BJ (cell line): ENCODE measurements around the gene URB1. TPM values are rescaled to one million over a fixed set of nuclear protein-coding genes. Genes with fewer than 3 reads are reported as not detected.
"Not testable (repeated sequence)": the region's sequence is repeated elsewhere in the genome, so short reads cannot be mapped to it uniquely, and the experiment has no call there.

Experiments
- CTCF ChIA-PET: fragments of 350-600 bp; formaldehyde crosslinking; extraction: SDS; loops from one replicate; lab custom pipeline; 2021; ENCODE audit warnings: antibody characterized with exemption, inconsistent platforms; lab: Yijun Ruan, JAX
- POLR2A ChIA-PET: fragments of 300-600 bp; sonication (Branson Sonifier 250); formaldehyde crosslinking; extraction: SDS; loops from one replicate; lab custom pipeline; 2021; ENCODE audit warnings: antibody characterized with exemption; lab: Charles Lee
- DNase-seq: peaks from one replicate; pipeline ENCODE4 v3.0.0-alpha.2; 2011; ENCODE audit warnings: low read depth
- H3K27me3 ChIP-seq: 2 replicates; pipeline ENCODE4 v1.6.0; 2011; ENCODE audit warnings: low read length; ENCODE audit not compliant: control insufficient read depth, insufficient read depth
- H3K36me3 ChIP-seq: 2 replicates; pipeline ENCODE4 v1.5.1; 2011; ENCODE audit warnings: low read length; ENCODE audit not compliant: control insufficient read depth, insufficient read depth
- H3K4me3 ChIP-seq: 2 replicates; pipeline ENCODE4 v1.5.1; 2011; ENCODE audit warnings: low read depth, mild to moderate bottlenecking, control low read depth, low read length
- CTCF ChIP-seq: IDR thresholded peaks from 2 replicates; pipeline ENCODE4 v1.5.1; 2011; ENCODE audit warnings: low read depth, mild to moderate bottlenecking, control low read depth, inconsistent platforms, low read length, moderate library complexity; ENCODE audit not compliant: insufficient read depth
- polyA plus RNA-seq: library from polyadenylated mRNA; depleted of rRNA; stranded (reverse); fragments of >200 nt; gene quantifications from 2 replicates; pipeline ENCODE4 v1.2.3, GENCODE V29; 2011

URB1 gene
- polyA plus RNA-seq, 1 experiment = 8.8 TPM

- CTCF ChIA-PET = interaction anchor here (0.7 to 1.4 kb wide), 4 partner anchors 8 to 208 kb away, joined by 3 to 4 read pairs (median 3); no protein-coding TSS in a partner anchor
- Histone ChIP-seq H3K27me3 (no peaks in the 10 kb centered on the region; the same call in 1 of the 2 replicates), H3K4me3 (peak overlapping the region; percentile 58), H3K36me3 (no peaks in the 10 kb centered on the region)
- DNase-seq = no peak
- TF ChIP-seq CTCF = no peak
- POLR2A ChIA-PET = no interaction called here
Measured at GRCh38 chr21:32393677-32394001, 827 bp upstream of the URB1 start.

- DNase-seq = no peak
- POLR2A ChIA-PET = interaction anchor here (0.6 kb wide), 1 partner anchor 11 kb away, joined by 4 read pairs; no protein-coding TSS in a partner anchor
- no peaks in the 10 kb centered on the region; the same call in 1 of the 2 replicates for H3K27me3 ChIP-seq
- H3K36me3 ChIP-seq = no peaks in the 10 kb centered on the region
- H3K4me3 ChIP-seq = peak overlapping the region; percentile 58
- CTCF ChIA-PET = interaction anchor here (0.7 to 2.1 kb wide), 4 partner anchors 10 to 209 kb away, joined by 3 to 7 read pairs (median 4); no protein-coding TSS in a partner anchor
- TF ChIP-seq CTCF = no peak
Measured at GRCh38 chr21:32392299-32392879, 423 bp downstream of the URB1 start.

- DNase-seq = no peak
- ChIA-PET POLR2A (interaction anchor here (0.6 kb wide), 1 partner anchor 12 kb away, joined by 4 read pairs; no protein-coding TSS in a partner anchor), CTCF (interaction anchor here (1.2 to 2.1 kb wide), 2 partner anchors 10 to 209 kb away, joined by 4 to 7 read pairs; no protein-coding TSS in a partner anchor)
- no peaks in the 10 kb centered on the region; the same call in 1 of the 2 replicates for H3K27me3 ChIP-seq
- peak overlapping the region; percentile 58 for H3K4me3 ChIP-seq
- no peak for TF ChIP-seq CTCF
- H3K36me3 ChIP-seq = no peaks in the 10 kb centered on the region
Measured at GRCh38 chr21:32391755-32392154, 1.1 kb downstream of the URB1 start.

GRCh38 chr21:32390537-32391224, 2.1 kb downstream of the URB1 start:
- H3K36me3 ChIP-seq, H3K27me3 ChIP-seq, POLR2A ChIA-PET, H3K4me3 ChIP-seq, DNase-seq: not testable (repeated sequence)
- CTCF ChIA-PET = interaction anchor here (2.1 kb wide), 1 partner anchor 210 kb away, joined by 7 read pairs; no protein-coding TSS in a partner anchor

- POLR2A ChIA-PET = no interaction called here
- Histone ChIP-seq H3K27me3 (no peaks in the 10 kb centered on the region), H3K36me3 (no peaks in the 10 kb centered on the region), H3K4me3 (no peak overlapping the region)
- no peak for TF ChIP-seq CTCF
- DNase-seq = no peak
- CTCF ChIA-PET = interaction anchor here (0.7 to 1.5 kb wide), 2 partner anchors 11 to 212 kb away, joined by 3 to 5 read pairs; no protein-coding TSS in a partner anchor
Measured at GRCh38 chr21:32389337-32390015, 3.3 kb downstream of the URB1 start.
